Measurements from ENCODE around the gene MLKL.

DNA sequence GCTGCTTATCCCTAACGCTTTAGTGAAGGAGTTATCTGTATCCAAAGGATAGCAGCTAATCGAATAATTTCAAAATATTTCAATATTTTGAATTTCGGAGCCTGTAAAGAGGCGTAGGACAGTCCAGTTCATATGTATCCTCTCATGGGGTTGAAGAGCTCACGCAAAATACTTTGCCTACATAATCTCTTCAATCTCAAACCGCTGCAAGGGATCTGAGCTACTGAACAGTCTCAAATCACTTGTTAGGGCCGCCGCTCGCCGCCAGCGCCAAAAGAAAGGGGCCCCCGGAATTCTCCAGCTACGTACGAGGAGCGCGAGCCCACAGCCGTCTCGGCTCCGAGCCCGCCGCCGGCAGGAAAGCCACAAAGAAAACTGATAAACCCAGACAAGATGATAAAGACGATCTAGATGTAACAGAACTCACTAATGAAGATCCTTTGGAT is 33.4 kb downstream of the MLKL start:
- TF ChIP-seq, protein P1, sequence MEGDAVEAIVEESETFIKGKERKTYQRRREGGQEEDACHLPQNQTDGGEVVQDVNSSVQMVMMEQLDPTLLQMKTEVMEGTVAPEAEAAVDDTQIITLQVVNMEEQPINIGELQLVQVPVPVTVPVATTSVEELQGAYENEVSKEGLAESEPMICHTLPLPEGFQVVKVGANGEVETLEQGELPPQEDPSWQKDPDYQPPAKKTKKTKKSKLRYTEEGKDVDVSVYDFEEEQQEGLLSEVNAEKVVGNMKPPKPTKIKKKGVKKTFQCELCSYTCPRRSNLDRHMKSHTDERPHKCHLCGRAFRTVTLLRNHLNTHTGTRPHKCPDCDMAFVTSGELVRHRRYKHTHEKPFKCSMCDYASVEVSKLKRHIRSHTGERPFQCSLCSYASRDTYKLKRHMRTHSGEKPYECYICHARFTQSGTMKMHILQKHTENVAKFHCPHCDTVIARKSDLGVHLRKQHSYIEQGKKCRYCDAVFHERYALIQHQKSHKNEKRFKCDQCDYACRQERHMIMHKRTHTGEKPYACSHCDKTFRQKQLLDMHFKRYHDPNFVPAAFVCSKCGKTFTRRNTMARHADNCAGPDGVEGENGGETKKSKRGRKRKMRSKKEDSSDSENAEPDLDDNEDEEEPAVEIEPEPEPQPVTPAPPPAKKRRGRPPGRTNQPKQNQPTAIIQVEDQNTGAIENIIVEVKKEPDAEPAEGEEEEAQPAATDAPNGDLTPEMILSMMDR (IDR thresholded peaks at IDR 0.05; ENCODE audit: borderline replicate concordance, extremely low read depth, low read length, poor library complexity, severe bottlenecking), result no peak
- no peak for TF ChIP-seq EZH2 (IDR thresholded peaks at IDR 0.05; ENCODE audit: borderline replicate concordance, low read depth, low read length, severe bottlenecking)
